ENCODE data around the gene NUP93.

DNA sequence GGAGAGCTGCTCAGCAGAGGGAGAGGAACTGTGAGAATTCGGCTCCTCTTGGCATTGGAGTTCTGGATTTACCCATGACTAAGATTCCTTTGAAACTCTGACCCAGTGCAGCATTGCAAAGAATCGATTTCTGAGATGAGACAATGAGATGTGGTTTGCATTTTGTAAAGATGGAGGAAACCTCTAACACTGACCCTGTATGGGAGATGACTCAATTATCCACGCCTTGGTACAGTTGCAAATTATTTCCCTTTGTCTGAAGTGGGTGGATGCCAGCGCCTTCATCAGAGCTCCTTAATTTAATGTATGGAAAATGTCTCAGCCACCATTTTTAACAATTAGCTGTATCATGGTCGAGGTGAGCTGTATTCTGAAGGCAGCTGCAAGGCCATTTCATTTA lies 53.4 kb downstream of the NUP93 start:
- TF ChIP-seq CTCF (optimal IDR thresholded peaks at IDR 0.05 in 1 of 3, IDR thresholded peaks at IDR 0.05 in 1 of 3, conservative IDR thresholded peaks at IDR 0.05 in 1 of 3; ENCODE audit: extremely low read depth in 1 of 3, insufficient read depth in 2 of 3, low read length in 3 of 3) (no peak), EZH2 (IDR thresholded peaks at IDR 0.05; ENCODE audit: low read length) (no peak)

Measured in keratinocyte (primary cell).